A172 (cell line): ENCODE results near the gene ZNF385D. TPM values are rescaled to one million over a fixed set of nuclear protein-coding genes. Genes with fewer than 3 reads are reported as not detected.

Experiments
- DNase-seq: peaks from one replicate; pipeline ENCODE4 v3.0.0-alpha.2; 2015; ENCODE audit warnings: low spot score
- total RNA-seq: library from RNA; depleted of rRNA; stranded (reverse); fragments of >200 nt; shearing (Covaris generic); gene quantifications from 2 replicates; pipeline ENCODE4 v1.2.3, GENCODE V29; 2014

The ZNF385D gene
- total RNA-seq, 1 experiment from 2014 or later: not detected

DNA sequence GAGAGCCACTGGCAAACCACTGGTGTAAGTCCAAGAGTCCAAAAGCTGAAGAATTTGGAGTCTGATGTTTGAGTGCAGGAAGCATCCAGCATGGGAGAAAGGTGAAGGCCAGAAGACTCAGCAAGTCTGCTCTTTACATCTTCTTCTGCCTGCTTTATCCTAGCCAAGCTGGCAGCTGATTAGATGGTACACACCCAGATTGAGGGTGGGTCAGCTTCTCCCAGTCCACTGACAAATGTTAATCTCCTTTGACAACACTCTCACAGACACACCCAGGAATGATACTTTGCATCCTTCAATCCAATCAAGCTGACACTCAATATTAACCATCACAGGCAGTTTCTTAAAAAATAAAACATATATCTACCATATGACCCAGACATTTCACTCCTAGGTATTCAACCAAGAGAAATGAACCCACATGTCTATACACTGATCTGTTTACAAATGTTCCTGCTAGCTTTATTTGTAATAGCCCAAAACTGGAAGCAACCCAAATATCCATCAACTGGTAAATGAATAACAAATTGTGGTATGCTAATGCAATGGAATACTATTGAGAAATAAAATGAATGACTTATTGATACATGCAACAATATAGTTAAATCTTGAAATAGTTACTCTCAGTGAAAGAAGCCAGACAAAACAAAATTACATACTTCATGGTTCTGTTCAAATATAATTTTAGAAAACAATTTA is 373.8 kb downstream of the ZNF385D start:
- no peak for DNase-seq

DNA sequence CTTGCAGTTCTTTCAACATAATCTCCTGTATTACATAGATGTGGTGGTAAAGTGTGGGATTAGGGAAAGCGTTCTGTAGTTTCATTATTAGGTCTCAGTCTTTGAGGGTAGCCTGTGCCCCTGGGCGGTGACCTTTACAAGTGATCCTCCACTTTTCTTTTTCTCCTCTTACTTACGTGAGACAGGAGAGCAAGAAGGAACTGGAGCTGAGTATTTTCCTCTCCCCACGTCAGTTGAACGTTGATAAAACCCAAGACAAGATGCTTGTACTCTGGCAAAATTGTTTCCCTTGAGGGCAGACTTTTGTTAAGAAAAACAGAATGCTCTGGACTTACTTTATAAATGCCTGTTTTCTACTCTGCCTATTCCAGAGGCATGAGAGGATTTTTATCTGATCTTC is 378.7 kb downstream of the ZNF385D start:
- no peak for DNase-seq
